NK-92 (cell line): ENCODE results near the gene PITPNB.

Source experiments
- DNase-seq: peaks from one replicate; lab custom pipeline; 2025; ENCODE audit not compliant: unreplicated experiment; lab: John Stamatoyannopoulos, UW

PITPNB gene

DNA sequence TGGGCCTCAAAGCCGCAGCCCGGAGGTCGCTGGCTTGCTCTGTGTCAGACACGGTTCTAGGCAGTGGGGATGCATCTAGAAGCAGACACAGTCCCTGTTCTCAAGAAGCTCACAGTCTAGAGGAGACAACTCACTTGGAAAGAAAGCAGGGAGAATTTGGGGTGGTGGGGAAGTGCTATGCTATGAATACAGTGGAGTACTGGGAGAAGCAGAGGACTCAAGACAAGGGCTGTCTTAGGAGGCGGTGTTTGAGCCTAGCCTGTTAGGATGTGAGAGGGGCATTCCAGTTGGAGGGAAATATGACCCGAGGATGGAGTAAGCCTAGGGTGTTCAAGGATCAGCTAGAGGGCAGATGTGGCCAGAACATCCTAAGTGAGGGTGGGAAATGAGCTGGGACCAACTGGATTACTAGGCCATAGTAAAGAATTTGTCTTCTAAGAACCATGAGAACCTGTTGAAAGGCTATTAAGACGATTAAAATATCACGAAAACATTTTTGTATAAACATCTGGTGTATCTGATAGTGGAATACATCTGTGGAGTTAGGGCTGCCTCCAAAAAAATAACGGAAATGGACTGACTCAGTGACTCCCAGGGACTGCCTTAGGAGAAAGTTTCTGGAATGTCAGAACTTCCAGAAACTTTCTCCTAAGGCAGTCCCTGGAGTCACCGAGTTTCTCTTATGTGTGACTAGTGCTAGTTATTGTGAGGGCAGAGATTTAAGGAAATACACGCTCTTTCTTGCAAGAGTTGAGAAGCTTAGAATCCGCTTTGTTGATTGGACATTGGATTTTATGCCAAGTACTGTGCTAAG is 1.1 kb upstream of the PITPNB start:
- no peak for DNase-seq

DNA sequence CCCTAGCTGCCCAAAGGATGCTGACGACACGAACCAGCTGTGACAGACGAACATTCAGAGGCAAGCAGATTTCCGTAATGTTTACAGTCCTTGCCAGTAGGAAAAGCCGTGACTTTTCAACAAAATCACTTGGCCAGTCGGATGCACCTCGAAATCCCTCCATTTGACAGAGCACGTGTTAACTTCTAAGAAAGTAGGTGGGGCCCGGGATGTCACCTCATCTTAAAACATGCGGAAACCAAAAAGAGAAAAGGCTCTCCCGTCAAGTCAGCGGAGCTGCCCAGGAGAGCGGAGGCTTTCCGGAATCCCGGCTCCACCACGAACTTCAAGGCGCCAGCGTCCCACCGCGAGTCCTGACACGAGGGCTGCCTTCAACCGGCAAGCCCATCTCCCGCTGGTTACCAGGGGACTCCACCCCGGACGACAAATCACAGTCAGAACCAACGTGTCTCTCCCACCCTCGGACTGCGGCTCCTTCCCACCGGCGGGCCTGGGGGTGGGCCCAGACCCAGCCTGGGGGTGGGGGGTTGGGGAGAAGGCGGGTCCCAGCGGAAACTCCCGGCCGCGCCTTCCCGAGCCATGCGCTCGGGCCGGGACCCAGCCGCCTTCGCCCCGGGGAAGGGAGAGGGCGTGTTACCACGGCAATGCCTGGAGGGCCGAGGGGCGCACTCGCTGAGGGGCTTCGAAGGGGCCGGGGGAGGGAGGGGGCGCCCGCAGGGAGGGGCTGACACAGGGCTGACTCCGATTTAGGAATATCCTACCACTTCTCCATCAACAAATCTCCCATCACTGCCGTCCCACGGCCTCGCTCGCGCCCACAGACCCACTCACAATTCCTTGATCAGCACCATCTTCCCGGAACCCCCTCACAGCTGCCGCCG is 475 bp downstream of the PITPNB start:
- no peak for DNase-seq

DNA sequence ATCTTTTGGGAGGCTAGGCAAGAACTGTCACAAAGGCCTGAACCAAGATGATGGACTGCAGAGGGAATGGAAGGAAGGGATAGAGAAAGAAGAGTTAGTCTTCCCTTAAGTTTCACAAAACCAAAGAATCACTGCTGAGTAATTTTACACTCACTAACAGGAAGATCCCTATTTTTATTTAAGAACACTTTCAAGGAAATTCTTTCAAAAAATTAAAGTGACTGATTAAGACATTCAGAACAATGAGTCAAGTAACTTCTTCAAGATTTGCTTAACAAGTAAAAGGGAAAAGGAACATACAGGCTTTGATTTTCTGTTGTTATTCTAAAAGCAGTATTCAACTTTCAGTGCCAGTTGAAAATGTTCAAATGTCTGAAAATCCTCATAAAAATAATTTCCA is 3.1 kb downstream of the PITPNB start:
- no peak for DNase-seq

DNA sequence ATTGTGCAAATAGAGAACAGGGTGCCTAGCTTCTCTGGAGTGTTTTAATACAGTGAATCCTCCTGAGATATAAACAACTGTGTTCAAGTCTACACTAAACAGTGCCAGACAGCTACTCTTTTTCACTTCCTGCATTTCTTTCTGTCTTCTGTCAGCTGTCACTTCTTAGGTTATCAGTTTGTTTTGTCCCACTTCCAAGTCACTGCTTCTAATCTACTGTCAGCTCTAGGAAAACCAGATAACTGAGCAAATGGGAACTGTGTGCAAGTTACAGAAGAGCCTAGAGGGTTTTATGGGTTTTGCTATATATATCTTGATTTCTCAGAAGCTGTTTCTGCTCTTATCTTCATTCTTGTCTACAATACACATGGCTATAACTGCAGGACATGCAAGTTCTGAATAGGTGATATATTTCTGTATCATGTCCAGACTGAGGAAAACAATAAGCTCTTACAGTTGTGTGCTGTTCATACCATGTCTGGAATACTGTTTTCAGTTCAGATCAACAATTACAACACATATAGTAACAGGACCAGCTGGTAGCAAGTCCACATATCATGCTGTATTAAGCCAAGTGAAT is 5.8 kb downstream of the PITPNB start:
- DNase-seq: no peak

DNA sequence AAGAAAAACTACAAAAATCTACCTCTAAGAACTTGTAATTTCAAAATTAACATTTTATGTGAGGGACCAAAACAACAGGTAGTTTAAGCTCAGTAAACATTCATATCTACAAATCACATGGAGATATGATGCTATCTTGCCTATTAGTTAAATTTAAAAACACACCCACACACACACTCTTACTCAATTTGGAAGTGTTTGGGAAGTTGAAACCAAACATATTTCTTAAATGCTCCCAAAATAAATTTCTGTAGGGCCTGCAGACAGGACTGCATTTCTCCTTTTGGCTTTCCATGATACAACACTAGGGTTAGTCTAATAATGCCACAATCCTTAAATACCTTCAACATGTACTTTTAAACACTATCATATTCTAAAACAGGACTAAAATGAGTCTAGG is 7.0 kb downstream of the PITPNB start:
- DNase-seq: no peak

DNA sequence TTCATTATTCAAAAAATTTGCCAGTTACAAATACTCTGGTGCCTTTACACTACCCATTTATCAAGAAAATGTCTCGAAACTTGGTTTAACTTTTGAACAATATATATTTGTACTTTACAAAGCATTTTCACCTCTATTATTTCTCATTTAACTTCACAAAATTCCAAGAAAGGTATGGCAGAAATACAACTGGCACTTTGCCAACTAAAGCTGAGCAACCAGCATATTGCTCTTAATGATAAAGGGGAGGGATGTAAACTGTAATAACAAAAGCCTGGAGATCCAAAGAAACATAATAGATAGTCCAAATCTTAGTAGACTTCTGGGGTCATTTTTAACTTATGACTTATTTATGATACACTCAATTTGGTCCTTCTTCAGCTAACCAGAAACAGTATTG is 7.7 kb downstream of the PITPNB start:
- no peak for DNase-seq

DNA sequence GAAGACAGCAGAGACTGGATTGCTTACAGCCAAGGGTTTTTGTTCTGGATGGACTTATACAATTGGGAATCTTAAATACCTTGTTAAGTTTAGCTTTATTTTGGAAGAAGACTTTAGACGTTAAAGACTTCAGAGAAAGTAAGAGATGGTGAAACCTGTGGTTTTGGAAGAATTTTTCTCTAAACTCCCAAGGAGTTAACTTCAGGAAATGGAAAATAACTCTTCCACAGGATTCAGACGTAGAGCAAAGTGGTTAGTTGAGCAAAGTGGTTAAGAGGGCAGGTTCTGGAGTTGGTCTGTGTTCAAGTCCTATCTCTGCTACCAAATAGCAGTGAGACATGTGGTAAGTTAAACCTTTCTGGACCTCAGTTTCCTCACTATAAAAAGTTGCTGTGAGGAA is 12.8 kb downstream of the PITPNB start:
- no peak for DNase-seq

DNA sequence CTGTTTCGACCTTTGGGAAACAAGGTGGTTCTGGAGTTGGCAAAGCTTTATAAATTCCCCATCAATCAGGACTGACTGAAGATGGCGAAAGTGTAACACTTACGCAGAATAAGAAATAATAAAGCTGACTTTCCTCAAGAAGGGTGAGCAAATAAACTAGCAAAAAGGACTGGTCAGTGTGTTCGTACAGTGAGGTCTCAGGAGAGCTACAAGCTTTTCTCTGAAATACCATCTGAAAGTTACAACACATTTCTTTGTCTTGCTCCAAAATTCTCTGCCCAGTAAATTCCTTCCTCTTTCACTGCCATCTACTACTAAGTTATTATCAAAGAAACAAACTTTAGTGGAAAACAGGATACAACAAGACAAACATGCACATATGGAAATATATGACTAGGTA is 13.4 kb downstream of the PITPNB start:
- DNase-seq: no peak

DNA sequence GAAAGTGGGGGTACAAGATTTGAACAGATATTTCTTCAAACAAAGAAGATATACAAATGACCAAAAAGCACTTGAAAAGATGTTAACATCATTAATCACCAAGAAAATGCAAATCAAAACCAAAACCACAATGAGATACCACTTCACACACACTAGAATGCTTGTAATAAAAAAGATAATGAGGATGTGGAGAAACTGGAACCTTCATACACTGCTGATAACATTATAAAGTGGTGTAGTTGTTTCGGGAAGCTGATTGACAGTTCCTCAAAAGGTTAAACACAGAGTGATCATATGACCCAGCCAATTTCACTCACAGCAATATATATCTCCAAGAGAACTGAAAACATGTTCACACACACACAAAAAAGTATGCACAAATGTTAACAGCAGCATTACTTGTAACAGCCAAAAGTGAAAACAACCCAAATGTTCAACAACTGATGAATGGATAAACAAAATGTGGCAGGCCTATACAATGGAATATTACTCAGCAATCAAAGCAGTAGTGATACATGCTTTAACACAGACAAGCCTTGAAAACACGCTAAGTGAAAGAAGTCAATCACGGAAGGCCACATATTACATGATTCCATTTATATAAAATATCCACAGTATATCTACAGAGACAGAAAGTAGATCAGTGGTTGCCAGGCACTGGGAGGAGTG is 15.1 kb downstream of the PITPNB start:
- DNase-seq: no peak

DNA sequence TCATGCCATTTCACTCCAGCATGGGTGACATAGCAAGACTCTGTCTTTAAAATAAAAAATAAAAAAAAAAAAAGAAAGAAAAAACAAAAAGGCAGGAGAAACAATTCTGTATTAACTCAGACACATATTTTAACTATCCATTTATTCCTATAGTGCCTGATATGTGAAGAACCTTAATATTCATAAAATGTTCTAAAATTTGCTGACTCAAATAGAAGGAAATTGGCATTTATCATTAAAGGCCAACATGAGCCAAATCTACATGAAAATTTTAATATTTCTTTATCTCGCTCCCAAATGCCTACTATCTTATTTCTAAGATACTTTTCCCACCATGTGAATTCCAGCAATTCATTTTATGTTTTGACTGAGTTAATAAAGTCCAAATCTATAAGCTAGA is 18.9 kb downstream of the PITPNB start:
- no peak for DNase-seq

DNA sequence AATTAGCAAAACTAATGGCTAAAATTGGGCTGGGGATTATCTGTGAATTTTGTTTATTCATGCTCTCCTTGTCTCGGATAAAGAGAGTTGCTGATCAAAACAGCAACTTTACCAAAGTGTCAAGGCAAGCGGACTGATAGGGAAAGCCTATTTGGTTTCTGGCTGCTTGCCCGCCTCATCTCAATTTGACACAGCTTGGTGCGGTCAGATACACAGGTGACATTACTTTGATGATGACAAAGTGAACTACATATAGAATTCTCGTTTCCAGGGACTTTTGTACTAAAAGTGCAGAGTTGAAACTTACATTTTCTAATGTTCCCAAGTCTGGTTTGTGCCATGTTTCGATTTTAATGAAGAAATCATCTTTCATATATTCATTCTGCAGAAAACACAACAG is 22.8 kb downstream of the PITPNB start:
- DNase-seq: no peak

DNA sequence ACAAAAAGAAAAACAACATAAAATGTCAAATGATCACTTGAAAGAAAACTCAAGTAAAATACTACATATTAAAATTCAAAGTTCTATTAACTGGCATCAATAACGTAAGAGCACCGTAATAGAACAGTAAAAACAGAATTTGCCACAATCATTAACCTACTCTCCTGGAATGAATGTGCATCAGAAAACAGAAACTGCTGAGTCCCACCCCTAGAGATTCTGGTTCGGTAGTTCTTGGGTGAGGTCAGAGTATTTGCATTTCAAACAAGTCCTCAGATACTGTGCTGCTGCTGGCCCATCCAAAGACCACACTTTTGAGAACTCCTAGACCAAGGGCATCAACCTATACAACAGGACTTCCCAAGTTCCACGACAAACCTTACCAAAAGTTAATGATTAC is 23.5 kb downstream of the PITPNB start:
- DNase-seq: no peak

DNA sequence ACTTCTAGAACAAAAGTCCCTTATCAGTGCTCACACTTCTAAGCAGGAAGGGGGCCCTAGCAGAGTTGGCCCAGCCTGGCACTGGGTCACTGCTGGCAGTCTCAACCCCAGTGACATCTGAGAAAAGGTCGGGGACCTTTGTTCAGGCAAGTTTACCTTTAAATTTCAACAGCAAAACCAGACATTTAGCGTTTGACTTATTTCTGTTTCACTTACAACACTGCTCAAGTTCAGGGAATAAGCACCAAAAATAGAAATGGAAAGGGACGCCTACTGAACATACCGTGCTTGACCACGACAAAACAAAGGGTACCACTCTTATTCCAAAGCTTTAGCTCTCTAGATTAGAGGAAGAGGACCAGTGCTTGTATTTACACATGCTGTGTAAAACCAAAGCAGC is 26.2 kb downstream of the PITPNB start:
- no peak for DNase-seq

DNA sequence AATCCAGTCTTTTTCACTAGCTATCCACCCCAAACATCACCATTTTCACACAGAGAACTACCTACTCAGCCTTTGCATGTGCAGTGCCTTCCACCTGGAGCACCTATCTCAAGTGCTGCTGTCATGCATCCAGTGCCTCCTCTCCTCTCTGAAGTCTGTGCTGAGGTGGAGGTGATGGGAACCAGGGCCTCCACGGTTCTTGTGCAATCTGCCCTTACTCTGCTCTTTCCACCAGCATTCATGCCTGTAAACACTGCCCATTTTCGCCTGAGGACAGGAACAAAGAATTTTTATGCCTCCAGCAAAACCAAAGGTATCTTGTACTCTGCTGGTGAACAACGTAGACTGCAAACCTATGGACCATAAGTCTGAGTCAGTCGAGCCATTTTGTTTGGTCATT is 27.0 kb downstream of the PITPNB start:
- no peak for DNase-seq

DNA sequence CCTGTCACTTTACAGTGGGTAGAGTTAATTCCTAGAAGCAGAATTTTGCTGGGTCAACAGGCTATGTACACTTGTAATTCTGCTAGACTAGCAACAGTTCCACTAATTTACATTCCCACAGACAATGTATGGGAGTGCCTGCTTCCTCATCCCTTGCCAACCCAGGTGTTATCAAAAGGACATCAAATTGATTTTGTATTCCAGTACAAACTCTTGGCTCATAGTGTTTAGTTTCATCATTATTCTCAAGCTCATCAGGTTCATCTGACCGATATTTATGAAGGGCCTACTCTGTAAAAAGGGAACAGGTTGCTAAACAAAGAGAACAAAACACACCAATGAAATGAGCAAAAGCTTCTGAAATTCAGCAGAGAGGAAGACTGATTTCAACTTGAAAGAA is 30.7 kb downstream of the PITPNB start:
- DNase-seq: no peak

DNA sequence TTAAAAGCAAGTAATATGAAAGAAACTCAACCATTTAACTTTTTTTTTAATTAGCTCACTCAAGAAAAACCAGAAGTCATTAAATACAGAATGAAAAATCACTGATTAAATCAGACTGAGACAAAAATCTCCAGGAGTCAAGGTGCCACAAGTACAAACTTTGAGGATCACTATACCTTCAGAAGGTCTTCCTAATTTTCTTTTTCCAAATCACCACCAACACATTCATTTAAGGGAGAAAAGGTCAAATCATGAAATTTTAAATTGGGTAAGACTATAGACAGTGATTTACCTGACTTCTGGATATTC is 32.3 kb downstream of the PITPNB start:
- DNase-seq: no peak

DNA sequence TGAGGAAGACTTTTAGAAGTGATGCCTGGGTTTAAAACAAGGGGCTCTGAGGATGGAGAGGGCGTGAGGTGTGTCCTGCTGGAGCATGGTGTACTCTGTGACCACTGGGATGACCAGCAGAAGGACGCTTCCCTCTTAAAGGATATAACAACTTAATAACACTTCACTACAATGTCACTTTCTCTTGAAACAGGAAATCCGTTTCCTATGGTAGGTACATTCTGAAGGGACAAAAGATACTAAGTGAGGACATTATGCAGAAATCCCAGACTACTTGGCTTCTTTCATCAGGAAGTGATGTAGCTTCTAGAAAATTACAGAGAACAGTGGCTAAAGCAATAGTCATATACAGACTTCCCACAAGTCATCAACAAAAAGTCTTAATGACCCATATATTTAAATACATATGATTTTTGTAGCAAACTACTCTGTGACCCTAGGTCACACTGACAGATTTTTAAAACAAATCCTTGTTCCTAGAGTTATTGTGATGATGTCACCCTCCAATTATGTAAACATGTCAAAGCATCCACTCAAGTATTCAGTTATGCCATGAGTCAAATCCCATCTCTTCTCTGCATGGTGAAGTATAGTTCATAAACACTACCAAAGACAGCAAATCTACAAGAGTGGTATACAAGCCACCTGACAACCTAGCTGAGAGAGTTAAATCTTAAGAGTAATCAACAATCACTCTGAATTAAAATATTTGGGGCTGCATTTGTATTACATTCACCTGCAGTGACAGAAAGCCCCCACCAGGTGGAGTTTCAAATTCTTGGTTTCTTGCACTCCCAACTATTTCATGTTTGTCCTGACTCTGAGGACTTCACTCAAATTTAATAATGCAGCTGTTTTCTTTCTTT is 32.8 kb downstream of the PITPNB start:
- DNase-seq: no peak

DNA sequence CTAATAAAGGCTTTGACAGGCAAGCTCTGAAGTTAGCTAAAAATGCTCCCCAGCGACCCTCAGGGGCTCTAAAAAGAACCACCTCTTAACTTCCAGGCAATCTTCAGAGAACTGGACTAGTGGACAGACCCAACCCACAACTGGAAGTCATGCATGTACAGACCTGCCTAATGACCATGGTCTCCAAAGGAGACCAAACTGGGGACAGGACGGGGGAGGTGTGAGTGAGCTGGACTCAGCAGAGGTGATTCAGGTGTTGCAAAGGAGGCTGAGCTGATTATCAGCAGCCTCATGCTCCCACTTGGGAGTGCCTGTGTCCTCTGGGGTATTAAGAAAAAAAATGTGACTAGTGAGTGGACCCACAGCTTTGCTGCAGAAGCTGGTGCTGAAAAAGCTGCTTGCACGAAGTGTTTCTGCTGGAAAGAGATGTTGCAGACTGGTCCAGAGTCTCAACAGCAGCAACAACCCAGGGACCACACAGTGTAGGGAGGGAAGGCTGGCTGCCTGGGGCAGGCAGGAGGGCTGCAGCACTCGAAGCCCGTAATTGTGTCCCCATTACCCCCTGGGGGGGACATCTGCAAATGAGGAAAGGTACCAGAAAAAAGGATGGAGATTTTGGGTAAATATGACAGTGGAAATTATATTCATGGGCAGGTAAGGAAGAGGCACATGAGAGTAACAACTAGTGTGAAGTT is 35.3 kb downstream of the PITPNB start:
- no peak for DNase-seq

DNA sequence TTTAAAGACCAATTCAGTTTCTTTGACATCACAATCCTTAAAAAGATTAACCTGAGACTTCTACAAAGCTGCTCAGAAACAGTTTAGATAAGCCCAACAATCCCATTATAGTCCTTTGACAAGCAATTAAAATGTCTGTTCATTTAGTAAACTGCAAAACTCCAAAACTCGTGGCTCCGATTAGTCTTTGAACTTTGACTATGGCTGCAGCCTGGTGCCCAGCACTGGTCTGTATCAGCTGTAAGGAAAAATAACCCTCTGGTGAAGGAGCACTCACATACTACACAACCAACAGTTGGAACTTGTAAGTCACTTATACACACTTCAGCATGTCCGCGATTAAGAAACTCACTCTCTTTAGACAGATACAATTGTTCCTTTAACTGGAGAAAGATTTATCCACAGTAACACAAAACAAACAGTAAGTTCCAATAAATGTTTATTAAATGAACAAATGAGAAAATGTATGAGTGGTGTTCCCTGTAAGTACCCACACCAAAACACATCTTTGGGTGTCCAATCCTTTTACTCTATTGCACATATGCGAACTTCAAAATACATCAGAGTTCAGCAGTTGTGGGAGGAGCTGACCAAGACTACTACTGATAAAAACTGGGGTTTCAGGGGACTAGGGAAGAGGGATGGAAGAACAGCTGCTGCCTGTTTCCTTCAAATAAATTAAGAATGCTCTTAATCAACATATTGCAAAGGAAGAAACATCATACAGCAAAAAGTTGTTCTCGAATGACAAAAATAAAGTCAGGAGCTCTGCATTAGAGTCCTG is 36.4 kb downstream of the PITPNB start:
- DNase-seq: no peak
